ENCODE data around the gene AGMO.
"Not testable (repeated sequence)": the region's sequence is repeated elsewhere in the genome, so short reads cannot be mapped to it uniquely, and the experiment has no call there.

DNA sequence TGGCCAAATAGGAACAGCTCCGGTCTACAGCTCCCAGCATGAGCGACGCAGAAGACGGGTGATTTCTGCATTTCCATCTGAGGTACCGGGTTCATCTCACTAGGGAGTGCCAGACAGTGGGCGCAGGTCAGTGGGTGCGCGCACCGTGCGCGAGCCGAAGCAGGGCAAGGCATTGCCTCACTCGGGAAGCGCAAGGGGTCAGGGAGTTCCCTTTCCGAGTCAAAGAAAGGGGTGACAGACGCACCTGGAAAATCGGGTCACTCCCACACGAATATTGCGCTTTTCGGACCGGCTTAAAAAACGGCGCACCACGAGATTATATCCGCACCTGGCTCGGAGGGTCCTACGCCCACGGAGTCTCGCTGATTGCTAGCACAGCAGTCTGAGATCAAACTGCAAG, 14.5 kb downstream of the AGMO start:
- TF ChIP-seq, protein P1, sequence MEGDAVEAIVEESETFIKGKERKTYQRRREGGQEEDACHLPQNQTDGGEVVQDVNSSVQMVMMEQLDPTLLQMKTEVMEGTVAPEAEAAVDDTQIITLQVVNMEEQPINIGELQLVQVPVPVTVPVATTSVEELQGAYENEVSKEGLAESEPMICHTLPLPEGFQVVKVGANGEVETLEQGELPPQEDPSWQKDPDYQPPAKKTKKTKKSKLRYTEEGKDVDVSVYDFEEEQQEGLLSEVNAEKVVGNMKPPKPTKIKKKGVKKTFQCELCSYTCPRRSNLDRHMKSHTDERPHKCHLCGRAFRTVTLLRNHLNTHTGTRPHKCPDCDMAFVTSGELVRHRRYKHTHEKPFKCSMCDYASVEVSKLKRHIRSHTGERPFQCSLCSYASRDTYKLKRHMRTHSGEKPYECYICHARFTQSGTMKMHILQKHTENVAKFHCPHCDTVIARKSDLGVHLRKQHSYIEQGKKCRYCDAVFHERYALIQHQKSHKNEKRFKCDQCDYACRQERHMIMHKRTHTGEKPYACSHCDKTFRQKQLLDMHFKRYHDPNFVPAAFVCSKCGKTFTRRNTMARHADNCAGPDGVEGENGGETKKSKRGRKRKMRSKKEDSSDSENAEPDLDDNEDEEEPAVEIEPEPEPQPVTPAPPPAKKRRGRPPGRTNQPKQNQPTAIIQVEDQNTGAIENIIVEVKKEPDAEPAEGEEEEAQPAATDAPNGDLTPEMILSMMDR (IDR thresholded peaks at IDR 0.05; ENCODE audit: low read length), result not testable (repeated sequence)
- TF ChIP-seq EZH2 (optimal IDR thresholded peaks at IDR 0.05; ENCODE audit: low read depth, low read length), result not testable (repeated sequence)
